Umbilical cord (tissue), 2 donors: ENCODE results near the gene SAXO1. TPM values are rescaled to one million over a fixed set of nuclear protein-coding genes. Genes with fewer than 3 reads are reported as not detected.
"Not testable (repeated sequence)": the region's sequence is repeated elsewhere in the genome, so short reads cannot be mapped to it uniquely, and the experiment has no call there.

Experiments
- DNase-seq: peaks from one replicate; pipeline ENCODE4 v3.0.0-alpha.2; 2015; ENCODE audit warnings: low spot score
- total RNA-seq: library from RNA; depleted of rRNA; stranded (reverse); fragments of >200 nt; gene quantifications from one replicate; pipeline ENCODE4 v1.2.3, GENCODE V29; 2014; ENCODE audit warnings: low replicate concordance; ENCODE audit not compliant: insufficient read depth

SAXO1 gene
- total RNA-seq, 1 donor from 2014 or later: 1.9 TPM

DNA sequence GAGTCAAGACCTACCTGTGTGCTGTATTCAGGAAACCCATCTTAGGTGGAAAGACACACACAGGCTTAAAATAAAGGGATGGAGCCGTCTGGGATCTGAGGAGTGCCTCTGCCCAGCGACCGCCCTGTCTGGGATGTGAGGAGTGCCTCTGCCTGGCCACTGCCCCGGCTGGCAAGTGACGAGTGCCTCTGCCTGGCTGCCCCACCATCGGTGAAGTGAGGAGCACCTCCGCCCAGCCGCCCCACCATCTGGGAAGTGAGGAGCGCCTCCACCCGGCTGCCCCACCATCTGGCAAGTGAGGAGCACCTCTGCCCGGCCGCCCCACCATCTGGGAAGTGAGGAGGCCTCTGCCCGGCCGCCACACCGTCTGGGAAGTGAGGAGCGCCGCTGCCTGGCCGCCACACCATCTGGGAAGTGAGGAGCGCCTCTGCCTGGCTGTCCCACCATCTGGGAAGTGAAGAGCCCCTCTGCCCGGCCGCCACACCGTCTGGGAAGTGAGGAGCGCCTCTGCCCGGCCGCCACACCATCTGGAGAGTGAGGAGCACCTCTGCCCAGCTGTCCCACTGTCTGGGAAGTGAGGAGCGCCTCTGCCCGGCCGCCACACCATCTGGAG, 33.7 kb downstream of the SAXO1 start:
- DNase-seq: no peak

DNA sequence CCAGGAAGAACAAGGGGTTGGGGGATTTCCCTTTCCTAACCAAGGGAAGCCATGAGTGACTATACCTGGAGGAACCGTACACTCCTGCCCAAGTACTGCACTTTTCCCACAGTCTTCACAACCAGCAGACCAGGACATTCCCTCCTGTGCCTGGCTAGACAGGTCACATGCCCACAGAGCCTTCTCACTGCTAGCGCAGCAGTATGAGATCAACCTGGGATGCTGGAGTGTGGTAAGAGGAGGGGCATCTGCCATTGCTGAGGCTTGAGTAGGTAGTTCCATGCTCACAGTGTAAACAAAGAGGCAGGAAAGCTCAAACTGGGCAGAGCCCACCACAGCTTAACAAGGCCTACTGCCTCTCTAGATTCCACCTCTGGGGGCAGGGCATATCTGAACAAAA, 35.9 kb downstream of the SAXO1 start:
- DNase-seq: no peak

DNA sequence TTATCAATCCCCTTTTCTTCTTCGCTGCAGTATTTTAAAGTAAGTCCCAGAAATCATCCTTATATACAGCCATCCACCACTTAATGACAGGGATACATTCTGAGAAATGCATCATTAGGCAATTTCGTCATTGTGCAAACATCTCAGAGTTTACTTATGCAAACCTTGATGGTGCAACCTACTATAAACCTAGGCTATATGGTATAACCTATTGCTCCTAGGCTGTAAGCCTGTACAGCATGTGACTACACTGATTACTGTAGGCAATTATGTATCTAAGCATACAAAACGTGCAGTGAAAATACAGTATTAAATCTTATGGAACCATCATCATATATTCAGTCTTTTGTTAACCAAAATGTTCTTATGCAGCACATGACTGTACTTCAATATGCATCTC, 36.8 kb downstream of the SAXO1 start:
- DNase-seq: no peak

DNA sequence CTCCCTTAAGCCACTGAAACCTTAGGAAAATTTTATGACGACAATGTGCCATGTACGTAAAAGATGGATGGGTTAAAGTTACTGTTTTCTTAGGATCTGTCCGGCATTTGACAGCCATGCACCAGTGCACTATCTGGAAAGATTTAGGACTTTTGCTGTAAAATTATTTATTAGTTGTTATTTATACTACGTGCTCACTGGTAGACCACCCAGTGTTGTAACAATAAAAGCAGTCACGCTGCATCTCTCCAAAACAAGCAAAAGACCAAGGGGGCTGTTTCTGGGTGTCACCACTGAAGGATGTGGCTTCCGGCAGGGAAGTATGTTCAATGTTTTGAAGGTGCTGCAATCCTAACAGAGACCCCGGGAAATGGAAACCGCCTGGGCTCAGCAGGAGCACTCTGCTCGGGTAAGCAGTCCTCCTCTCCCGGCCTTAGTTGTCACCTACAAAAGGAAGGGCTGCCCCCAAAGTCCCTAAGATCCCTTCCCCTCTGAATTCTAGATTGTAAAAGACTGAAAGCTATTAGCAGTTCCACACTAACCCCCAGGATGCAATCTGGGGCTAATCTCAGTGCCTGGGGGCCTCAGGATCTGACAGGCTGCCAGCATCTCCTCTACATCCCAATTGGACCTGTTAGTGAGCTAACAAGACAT, 38.6 kb downstream of the SAXO1 start:
- no peak for DNase-seq

DNA sequence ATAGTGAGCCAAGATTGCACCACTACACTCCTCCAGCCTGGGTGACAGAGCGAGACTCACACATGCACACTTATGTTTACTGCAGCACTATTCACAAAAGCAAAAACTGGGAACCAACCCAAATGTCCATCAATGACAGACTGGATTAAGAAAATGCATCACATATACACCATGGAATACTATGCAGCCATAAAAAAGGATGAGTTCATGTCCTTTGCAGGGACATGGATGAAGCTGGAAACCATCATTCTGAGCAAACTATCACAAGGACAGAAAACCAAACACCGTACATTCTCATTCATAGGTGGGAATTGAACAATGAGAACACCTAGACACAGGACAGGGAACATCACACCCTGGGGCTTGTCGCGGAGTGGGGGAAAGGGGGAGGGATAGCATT, 41.8 kb downstream of the SAXO1 start:
- DNase-seq: not testable (repeated sequence)

DNA sequence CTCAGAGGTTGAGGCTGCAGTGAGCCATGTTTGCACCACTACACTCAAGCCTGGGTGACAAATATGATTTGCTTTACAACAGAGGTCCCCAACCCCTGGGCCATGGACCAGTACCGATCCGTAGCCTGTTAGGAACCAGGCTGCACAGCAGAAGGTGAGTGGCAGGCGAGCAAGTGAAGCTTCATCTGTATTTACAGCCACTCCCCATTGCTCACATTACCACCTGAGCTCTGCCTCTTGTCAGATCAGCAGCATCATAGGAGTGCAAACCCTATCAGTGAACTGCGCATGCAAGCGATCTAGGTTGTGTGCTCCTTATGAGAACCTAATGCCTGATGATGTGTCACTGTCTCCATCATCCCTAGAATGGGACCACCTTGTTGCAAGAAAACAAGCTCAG, 42.5 kb downstream of the SAXO1 start:
- DNase-seq: no peak

DNA sequence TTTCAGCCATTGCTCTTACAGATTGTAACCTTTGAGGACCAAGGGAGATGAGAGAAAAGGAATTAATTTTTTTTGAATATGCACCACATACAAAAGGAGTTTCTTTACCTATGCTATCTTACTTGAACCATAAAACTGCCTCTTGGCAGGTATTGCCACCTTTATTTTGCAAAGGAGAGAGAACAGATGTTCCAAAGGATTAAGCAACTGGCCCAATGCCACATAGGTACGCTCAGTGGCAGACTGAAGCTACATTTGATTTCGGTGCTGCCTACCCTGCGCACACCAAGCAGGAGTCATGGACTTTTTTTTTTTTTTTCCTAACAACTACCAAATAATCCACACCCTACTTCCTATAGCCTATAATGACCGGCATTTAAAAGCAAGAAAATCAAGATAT, 43.1 kb downstream of the SAXO1 start:
- no peak for DNase-seq

DNA sequence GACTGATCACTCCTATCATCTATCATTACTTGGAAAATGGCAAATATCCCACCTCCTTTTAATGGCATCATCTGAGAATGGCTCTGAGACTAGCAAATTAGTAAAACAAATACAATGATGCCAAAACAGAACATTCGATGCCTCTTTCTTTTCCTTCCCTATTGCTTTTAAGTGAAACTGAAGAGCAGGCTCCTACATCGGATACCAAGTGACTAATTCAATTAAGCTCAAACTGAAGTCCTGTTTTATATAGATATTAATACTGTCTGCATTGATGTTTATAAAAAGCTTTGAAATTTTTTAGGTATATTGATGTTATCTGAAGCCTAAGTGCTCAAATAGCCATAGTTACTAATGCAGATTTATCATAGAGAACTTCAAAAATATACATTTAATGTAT, 43.9 kb downstream of the SAXO1 start:
- DNase-seq: no peak

DNA sequence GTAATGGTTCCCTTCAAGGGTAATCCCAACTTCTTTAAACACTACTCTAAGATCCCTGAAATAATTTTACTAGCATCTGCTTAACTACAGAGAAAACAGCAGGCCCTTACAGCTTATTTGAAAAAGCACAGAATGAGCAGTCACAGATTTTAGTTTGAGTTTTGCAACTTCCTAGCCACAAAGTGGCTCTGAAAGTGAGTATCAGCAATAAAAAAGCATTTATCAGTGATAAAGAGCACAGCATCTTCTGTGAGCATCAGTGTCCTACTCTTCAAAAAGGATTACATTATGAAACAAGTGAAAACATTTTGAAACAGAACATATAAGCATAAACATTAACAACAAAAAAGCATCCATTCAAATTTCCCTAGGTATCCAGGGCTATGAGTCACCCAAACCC, 45.0 kb downstream of the SAXO1 start:
- no peak for DNase-seq

DNA sequence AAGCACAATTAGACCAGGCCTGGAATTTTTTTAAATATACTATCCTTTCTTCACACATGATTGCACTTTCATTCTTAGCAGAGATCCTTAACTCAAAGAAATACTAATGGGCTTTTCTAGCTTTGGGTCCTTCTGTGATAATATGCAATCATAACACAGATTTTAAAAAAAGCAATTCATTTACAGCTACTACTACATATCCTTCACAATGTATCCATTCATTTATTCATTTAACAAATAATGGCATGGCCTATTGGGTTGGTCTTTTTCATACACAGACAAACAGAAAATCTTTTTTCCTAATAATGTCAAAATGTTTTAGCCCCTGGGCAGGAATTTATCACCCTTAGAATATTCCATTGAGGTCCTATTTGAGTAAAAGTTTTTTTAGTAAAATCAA, 47.0 kb downstream of the SAXO1 start:
- no peak for DNase-seq

DNA sequence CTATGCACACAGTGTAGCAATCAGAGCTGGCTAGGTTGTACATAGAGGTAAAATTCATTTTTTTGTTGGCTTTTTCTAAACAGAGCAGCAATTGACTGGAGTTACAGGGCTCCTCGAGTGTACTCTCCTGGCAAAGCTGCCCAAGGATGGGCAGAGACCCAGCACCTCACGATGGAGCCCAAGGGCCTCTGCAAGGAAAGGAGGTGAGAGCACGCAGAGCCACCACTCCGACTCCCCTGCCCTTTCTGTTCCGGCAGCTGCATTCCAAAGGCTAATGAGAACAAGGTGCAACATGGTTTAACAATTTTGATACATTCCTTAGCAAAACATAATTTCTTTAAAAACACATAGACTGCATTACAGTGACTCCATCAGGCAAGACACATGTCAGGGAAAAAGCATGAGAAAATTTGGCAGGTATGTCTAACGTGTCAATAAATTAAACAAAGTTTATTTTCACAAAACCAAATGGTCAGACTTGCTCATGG, 47.5 kb downstream of the SAXO1 start:
- no peak for DNase-seq

DNA sequence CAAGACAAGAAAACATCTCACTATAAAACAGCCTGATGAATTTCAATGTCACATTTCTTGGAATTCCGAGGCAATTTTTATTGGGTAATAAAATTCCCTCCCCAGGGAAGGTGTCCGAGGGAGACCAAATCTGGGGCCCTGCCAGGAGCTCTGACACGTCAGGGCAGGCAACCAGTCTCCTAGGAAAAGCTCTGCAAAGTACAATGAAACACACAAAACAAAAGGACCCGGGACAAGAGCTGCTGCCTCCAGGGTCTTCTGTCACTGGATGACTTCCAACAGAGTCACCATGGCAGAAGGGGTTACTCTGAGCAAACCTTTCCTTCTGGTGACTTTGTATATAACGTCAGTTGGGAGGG, 50.8 kb downstream of the SAXO1 start:
- DNase-seq: no peak

DNA sequence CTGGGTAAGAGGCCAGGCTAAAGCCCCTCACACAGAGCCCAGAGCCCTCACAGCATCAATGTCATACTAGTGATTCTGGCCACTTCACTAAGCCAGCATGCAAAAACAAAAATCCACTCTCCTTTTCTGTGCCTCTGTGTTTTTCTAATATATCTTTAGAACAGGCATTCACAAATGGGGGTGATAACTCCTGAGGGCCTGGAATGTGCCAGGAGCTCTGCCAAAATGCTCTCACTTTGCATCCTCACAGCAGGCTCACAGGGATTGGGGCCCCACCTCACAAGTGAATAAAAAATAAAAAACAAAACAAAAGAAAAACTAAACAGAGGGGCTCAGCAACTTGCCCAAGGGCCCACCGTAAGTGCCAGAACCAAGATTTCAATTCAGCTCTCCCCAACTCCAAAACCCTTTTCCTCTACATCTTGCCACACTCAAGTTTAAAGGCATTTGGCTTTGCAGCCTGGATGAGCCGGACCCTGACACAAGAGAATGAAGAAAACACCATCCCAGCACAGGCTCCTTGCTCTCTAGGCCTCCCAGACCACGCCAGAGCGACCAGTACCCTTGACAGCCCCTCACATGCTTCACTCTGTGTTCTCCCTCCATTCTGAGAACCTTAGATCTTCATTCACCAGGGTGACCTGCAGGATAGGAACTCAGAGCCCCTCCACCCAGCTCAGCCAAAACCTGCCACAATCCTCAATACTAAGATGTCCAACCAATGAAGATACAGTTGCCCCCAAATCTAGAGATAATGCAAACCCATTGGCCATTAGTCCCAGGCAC, 51.3 kb downstream of the SAXO1 start:
- peak; percentile 45 for DNase-seq

DNA sequence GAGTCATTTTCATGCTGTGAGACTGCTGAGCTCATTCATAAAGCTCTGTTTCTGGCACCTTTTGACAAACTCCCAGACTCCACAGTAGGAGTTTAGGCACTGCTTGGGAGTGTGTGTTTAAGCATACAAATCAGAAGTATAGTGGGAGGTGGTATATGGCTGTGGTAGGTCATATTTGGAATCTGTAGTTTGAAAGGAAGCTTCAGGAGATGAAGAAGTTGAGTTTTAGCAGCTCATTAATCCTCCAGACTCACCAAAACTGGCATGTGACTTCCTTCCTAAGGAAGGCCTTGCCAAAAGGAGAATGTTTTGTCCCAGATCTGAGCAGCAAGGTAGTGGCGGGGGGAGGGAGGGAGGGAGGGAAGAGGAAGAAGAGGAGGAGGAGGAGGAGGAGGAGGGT, 52.8 kb downstream of the SAXO1 start:
- DNase-seq: no peak

DNA sequence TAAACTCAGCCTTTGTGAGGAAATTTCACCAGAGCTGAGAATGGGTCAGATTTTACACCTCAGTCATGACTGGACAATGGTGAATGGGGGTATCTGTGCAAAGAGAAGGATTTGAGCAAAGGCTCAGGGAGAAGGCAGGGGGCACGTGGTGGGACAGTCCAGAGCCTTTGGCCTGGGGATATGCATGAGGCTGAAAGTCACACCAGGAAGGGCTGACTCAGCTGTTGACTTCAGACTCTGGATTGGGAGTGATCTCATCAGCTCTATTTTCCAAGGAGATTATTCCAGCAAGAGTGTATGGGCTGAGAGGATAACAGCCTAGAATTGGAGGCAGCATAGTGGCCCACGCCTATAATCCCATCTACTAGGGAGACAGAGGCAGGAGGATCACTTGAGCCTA, 53.6 kb downstream of the SAXO1 start:
- peak; percentile 59 for DNase-seq

DNA sequence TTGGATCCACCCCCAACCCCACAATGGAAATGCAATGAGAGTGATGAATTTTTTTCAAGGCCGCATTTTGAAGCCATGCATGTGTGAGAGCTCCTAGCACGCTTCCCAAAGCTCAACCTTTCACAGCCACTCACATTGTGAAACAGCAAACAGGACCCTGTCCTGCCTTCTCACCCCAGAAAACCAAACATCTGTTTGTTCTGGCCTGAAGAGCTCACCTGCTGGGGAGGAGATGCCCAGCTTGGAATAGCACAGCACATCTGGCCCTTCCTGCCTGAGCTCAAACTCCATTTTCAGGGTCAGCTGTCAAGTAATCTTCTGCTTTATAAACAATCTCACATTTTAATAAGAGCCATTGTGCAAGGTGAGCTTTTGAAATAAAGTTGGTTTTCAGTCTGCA, 54.8 kb downstream of the SAXO1 start:
- DNase-seq: no peak

DNA sequence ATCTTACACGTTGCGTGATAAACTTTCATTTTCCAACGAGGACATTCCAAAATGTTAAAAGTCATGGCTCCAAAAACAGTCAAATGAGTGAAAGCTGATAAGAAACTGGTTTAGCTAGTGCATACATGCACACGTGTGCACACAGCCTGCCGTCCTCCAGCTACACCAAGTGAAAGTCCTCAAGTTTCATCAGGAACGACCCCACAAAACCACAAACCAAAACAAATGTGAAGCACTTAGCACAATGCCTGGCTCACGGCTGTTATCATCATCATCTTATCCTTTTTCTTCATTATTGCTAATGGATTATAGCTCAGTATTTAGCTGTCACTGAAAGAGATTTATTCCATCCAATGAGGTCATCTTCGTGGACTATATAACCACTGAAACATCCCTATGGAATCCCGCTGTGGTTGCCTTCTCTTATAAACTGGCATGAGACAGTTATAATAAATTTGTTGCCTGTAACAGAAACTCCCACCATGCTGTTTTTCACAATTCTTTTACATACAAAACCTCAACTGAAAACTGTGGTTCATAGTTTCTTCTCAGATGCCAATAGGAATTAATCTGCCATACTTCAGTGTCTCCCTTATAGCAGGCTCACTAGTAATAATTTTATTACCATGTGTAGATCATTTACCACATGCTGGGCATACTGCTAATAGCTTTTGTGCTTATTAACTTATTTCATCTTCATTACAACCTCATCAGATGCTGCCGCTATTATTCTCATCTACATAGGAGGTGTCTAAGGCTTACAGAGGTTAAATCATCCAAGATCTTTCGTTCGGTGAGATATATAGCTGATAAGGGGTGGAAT, 56.1 kb downstream of the SAXO1 start:
- peak; percentile 82 for DNase-seq

DNA sequence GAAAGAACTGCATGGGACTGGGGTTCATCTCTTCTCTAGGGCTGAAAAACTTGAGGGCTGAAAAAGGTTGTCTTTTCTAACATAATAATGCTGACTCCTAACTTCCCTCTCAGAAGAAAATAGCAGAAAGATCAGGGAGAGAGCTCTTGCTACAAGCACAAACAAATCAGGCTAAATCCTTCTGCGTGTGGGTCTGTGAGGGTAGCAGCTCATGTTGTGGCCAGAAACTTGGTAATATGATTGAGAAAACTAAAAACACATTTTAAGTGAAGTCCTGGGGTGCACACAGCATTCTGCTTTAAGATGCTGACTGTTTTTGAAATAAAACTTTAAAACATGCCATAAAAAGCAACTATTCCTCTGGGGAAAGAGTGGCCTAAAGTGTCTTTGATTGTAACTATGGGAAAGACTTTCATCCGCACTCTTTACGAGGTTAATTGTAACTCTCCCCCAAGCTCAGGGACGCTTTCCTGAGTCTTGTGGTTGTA, 56.7 kb downstream of the SAXO1 start:
- DNase-seq: peak; percentile 84

DNA sequence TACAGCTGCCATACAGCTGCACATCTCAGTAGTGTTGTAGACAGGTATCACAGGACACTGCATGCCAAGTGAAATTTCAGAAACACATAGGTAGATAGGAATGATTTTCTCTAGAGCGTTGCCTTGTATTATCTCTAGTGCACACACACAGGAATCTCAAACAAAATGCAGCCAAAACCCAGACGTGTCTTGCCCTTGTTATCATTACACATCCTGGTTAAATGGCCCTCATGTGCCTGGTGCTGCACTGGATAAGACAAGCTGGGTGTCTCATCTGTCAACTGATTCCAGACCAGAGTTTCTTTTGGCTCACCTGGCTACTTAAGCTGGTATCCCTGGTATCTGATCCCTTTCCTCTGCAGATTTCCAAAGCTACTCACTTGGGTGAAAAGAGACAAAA, 59.7 kb downstream of the SAXO1 start:
- no peak for DNase-seq

DNA sequence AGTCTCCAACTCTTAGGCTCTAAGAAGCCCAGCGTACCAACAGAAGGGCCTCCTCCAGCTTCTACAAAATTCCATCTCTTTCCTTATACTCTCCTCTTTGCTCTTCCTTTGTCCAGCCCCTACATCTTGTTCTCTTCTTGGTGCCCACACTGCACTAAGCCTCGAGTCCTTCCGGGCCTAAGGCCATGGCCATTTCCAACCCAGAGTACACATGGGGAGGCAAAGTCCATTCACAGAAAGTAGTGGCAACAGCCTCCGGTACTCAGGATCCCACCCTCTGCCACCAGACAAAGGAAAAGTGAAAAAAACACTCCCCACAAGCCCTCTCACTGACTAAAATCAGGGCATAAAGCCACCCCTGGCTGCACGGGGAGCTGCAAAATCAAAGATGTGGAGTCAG, 60.3 kb downstream of the SAXO1 start:
- DNase-seq: no peak

DNA sequence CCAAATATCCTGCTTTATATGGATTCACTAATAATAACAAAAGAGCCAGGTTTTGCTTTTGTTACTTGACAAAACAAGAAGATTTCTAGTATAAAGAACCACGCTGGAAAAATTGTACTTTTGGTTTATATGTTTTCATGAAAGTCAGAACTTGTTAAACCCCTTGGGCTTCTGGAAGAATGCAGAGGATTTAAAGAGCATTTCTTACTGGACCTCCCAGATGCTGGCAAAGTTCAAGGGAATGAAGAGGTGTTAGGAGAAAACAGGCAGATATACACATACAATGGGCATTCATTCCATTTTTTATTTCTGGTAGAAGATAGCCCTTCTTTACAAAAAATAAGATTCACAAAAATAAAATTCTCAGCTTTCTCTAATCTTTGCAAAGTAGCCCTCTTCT, 61.1 kb downstream of the SAXO1 start:
- DNase-seq: no peak

DNA sequence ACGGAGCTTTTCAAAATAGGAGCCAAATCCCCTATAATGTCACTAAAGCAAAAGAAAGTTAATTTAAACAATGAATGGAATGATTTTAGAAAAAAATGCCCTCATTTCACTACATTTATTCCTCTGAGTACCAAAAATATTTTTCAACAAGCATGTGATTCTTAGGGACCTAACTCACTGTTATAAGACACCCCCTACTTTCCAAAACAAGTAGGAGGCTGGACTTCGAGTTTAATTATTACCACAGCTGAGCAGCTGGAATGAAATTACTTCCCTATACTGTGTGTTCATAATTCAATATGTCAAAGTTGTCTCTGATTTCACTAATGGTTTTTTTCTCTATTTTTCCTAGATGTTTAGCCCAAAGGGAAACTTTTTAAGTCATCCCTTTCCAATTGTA, 61.6 kb downstream of the SAXO1 start:
- DNase-seq: no peak
